Endodermal cell (in vitro differentiated cells): ENCODE results near the gene RNF223. TPM values are rescaled to one million over a fixed set of nuclear protein-coding genes. Genes with fewer than 3 reads are reported as not detected.
"Not testable (repeated sequence)": the region's sequence is repeated elsewhere in the genome, so short reads cannot be mapped to it uniquely, and the experiment has no call there.

ENCODE experiments used
- DNase-seq: peaks from one replicate; pipeline ENCODE4 v3.0.0-alpha.2; 2017
- H3K27ac ChIP-seq: 2 replicates; pipeline ENCODE4 v1.5.1; 2013; ENCODE audit warnings: mild to moderate bottlenecking, low read depth, low read length, moderate library complexity
- H3K27me3 ChIP-seq: 2 replicates; pipeline ENCODE4 v1.6.1; 2013; ENCODE audit warnings: mild to moderate bottlenecking, low read length, moderate library complexity; ENCODE audit not compliant: insufficient read depth, control insufficient read depth, poor library complexity, severe bottlenecking
- H3K36me3 ChIP-seq: 2 replicates; pipeline ENCODE4 v1.7.0; 2013; ENCODE audit warnings: mild to moderate bottlenecking, low read length, moderate library complexity; ENCODE audit not compliant: control insufficient read depth, insufficient read depth
- H3K4me1 ChIP-seq: one replicate; pipeline ENCODE4 v1.7.0; 2013; ENCODE audit warnings: low read length; ENCODE audit not compliant: control insufficient read depth, insufficient read depth
- H3K4me3 ChIP-seq: 2 replicates; pipeline ENCODE4 v1.5.1; 2013; ENCODE audit warnings: mild to moderate bottlenecking, low read length, moderate library complexity
- H3K9ac ChIP-seq: 2 replicates; pipeline ENCODE4 v1.6.1; 2013; ENCODE audit warnings: mild to moderate bottlenecking, low read length, moderate library complexity; ENCODE audit not compliant: poor library complexity, severe bottlenecking; ENCODE audit errors: extremely low read depth
- H3K9me3 ChIP-seq: 2 replicates; pipeline ENCODE4 v1.6.1; 2013; ENCODE audit warnings: mild to moderate bottlenecking, low read length, moderate library complexity; ENCODE audit not compliant: control insufficient read depth
- H3K27ac Mint-ChIP-seq: 2 replicates; pipeline ENCODE4 v1.8.0; 2020; ENCODE audit warnings: mixed read lengths
- H3K27me3 Mint-ChIP-seq: 2 replicates; pipeline ENCODE4 v1.8.0; 2021; ENCODE audit warnings: mild to moderate bottlenecking, mixed read lengths; ENCODE audit not compliant: insufficient read depth
- H3K36me3 Mint-ChIP-seq: 2 replicates; pipeline ENCODE4 v1.8.0; 2020; ENCODE audit warnings: low read depth, mixed read lengths
- H3K4me1 Mint-ChIP-seq: 2 replicates; pipeline ENCODE4 v1.8.0; 2020; ENCODE audit warnings: mixed read lengths
- H3K4me3 Mint-ChIP-seq: 2 replicates; pipeline ENCODE4 v1.8.0; 2020; ENCODE audit warnings: mild to moderate bottlenecking, moderate library complexity, mixed read lengths
- H3K9me3 Mint-ChIP-seq: 2 replicates; pipeline ENCODE4 v1.8.0; 2020; ENCODE audit warnings: mild to moderate bottlenecking, mixed read lengths
- WGBS, 2 experiments: methylation state at CpG; one replicate each; pipeline versions ENCODE4 v1.1.5 to v1.1.7; 2013; ENCODE audit warnings: missing lambda C conversion rate in 2 of 2, mixed read lengths in 1 of 2; ENCODE audit not compliant: insufficient coverage in 1 of 2, insufficient read length in 1 of 2; 5-methylcytosine and 5-hydroxymethylcytosine counted together
- total RNA-seq, 2 donors: library from RNA; stranded (reverse); fragmentation: NEBNext Ultra II Directional in 1 of 2; extraction: Animal tissue kit (Norgen Biotek cat#: 25700) in 1 of 2; gene quantifications; 2 replicates in 1 of 2; 3 replicates in 1 of 2; pipeline ENCODE4 v1.2.1, GENCODE V29; 2021
- TF ChIP-seq, protein P1 (sequence below): fragments of 200-600 bp; sonication (generic); conservative IDR thresholded peaks from 2 replicates; pipeline ENCODE4 v1.5.0; 2021; ENCODE audit warnings: antibody characterized with exemption, mild to moderate bottlenecking

Gene RNF223
- total RNA-seq, 2 donors from 2014 or later: not detected

- peaks cover 57% of the 10 kb centered on the region for H3K27me3 ChIP-seq
- H3K36me3 ChIP-seq: no peaks in the 10 kb centered on the region
- no peaks in the 10 kb centered on the region for H3K9me3 ChIP-seq
- 94 to 95% methylated on average over 43 to 54 of the region's 54 CpGs for WGBS, 2 experiments
- H3K27me3 Mint-ChIP-seq: peaks cover 55% of the 10 kb centered on the region
- H3K27ac ChIP-seq: no peak overlapping the region
- TF ChIP-seq, protein P1, sequence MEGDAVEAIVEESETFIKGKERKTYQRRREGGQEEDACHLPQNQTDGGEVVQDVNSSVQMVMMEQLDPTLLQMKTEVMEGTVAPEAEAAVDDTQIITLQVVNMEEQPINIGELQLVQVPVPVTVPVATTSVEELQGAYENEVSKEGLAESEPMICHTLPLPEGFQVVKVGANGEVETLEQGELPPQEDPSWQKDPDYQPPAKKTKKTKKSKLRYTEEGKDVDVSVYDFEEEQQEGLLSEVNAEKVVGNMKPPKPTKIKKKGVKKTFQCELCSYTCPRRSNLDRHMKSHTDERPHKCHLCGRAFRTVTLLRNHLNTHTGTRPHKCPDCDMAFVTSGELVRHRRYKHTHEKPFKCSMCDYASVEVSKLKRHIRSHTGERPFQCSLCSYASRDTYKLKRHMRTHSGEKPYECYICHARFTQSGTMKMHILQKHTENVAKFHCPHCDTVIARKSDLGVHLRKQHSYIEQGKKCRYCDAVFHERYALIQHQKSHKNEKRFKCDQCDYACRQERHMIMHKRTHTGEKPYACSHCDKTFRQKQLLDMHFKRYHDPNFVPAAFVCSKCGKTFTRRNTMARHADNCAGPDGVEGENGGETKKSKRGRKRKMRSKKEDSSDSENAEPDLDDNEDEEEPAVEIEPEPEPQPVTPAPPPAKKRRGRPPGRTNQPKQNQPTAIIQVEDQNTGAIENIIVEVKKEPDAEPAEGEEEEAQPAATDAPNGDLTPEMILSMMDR: no peak
- no peak overlapping the region for H3K4me3 Mint-ChIP-seq
- no peaks in the 10 kb centered on the region for H3K4me1 Mint-ChIP-seq
- H3K27ac Mint-ChIP-seq: no peak overlapping the region
- no peaks in the 10 kb centered on the region for H3K36me3 Mint-ChIP-seq
- no peaks in the 10 kb centered on the region for H3K4me1 ChIP-seq
- no peak overlapping the region for H3K9ac ChIP-seq
- no peak overlapping the region for H3K4me3 ChIP-seq
- H3K9me3 Mint-ChIP-seq: no peaks in the 10 kb centered on the region
- DNase-seq: no peak
Measured at GRCh38 chr1:1067284-1067859, 6.7 kb downstream of the RNF223 start.

DNA sequence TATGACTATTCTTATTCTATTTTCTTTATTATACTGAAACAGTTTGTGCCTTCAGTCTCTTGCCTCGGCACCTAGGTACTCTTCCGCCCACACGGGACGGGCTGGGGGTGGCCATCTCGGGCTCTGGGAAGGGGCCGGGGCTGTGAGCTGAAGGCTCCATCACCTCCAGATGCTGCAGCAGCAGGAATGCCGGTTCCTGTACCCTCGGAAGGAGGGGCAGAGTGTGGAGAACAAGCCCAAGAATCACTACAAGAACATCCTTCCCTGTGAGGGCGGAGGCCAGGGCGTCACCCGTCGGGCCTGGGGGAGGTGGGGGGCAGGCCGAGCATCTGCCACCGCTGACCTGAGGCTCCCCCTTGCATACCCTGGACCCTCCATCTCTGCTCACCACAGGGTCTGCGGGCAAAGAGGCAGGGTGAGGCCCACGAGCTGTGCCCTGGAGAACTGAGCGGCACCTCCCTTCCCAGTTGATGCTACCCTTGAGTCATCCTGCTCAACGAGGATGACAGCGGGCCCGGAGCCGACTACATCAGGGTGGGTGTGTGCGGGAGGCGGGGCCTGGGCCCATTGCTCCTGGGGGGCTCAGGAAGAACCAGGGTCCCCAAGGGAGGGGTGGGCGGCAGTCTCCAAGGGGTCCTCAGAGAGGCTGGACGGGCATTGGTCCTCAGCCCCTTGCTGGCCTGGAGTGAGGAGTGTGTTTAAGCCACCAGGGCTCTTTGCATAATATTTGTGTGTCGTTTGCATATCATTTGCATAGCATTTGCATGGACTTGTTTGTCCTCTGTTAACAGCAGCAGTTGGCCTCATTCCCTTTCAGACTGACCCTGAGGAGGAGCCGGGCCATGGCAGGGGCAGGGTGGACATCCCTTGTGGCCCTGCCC lies 7.5 kb downstream of the RNF223 start:
- Mint-ChIP-seq H3K27ac (no peak overlapping the region), H3K4me3 (no peak overlapping the region), H3K36me3 (no peaks in the 10 kb centered on the region), H3K4me1 (no peaks in the 10 kb centered on the region), H3K27me3 (peaks cover 59% of the 10 kb centered on the region), H3K9me3 (no peaks in the 10 kb centered on the region)
- Histone ChIP-seq H3K27me3 (peaks cover 62% of the 10 kb centered on the region), H3K27ac (no peak overlapping the region), H3K36me3 (no peaks in the 10 kb centered on the region), H3K9ac (no peak overlapping the region), H3K4me3 (no peak overlapping the region), H3K4me1 (no peaks in the 10 kb centered on the region), H3K9me3 (no peaks in the 10 kb centered on the region)
- DNase-seq: no peak
- TF ChIP-seq, protein P1: no peak
- 80 to 86% methylated on average over 19 to 27 of the region's 27 CpGs for WGBS, 2 experiments

GRCh38 chr1:1065940-1066304 lies 8.2 kb downstream of the RNF223 start:
- H3K36me3 Mint-ChIP-seq, H3K4me1 ChIP-seq, H3K4me3 ChIP-seq, H3K27ac ChIP-seq, DNase-seq, H3K9me3 ChIP-seq, H3K36me3 ChIP-seq, H3K27ac Mint-ChIP-seq, H3K4me3 Mint-ChIP-seq, H3K9me3 Mint-ChIP-seq, H3K4me1 Mint-ChIP-seq, H3K9ac ChIP-seq: not testable (repeated sequence)
- H3K27me3 Mint-ChIP-seq: peaks cover 61% of the 10 kb centered on the region
- peaks cover 64% of the 10 kb centered on the region for H3K27me3 ChIP-seq
- WGBS, 2 experiments: 75 to 81% methylated on average over 8 to 10 of the region's 11 CpGs
